PC-3 (cell line): ENCODE measurements around the gene DLGAP1. TPM values are rescaled to one million over a fixed set of nuclear protein-coding genes. Genes with fewer than 3 reads are reported as not detected.

Experiments
- ATAC-seq: fragments of 200-7000 bp; cut with Tn5 transposase; 2 replicates; pipeline ENCODE4 v1.9.1; 2020; ENCODE audit warnings: mild to moderate bottlenecking, moderate library complexity
- BruUV-seq: library from RNA; stranded (reverse); fragments of 400-500 nt; replicated peaks from 2 replicates; lab custom pipeline; 2021; lab: Mats Ljungman, UMichigan
- CTCF ChIA-PET: fragments of 300-600 bp; sonication (Branson Sonifier 250); formaldehyde crosslinking; loops from one replicate; lab custom pipeline; 2022; ENCODE audit warnings: antibody characterized with exemption; lab: Charles Lee
- POLR2A ChIA-PET: fragments of 300-600 bp; sonication (Branson Sonifier 250); formaldehyde crosslinking; loops from one replicate; lab custom pipeline; 2022; ENCODE audit warnings: antibody characterized with exemption; ENCODE audit not compliant: unreplicated experiment; lab: Charles Lee
- DNase-seq: peaks from one replicate; pipeline ENCODE4 v3.0.0-alpha.2; 2015
- H2AFZ ChIP-seq: fragments of 300-600 bp; sonication (generic); 2 replicates; pipeline ENCODE4 v1.6.0; 2016; ENCODE audit warnings: antibody characterized with exemption, low read length
- H3F3A ChIP-seq: fragments of 300-600 bp; sonication (generic); one replicate; pipeline ENCODE4 v1.6.0; 2017; ENCODE audit warnings: antibody characterized with exemption, low read length, control low read depth, mild to moderate bottlenecking; ENCODE audit not compliant: unreplicated experiment
- H3K27ac ChIP-seq: fragments of 300-600 bp; sonication (generic); 2 replicates; pipeline ENCODE4 v1.5.1; 2016; ENCODE audit warnings: mild to moderate bottlenecking, low read length
- H3K27me3 ChIP-seq: fragments of 300-600 bp; sonication (generic); 2 replicates; pipeline ENCODE4 v1.6.1; 2016; ENCODE audit warnings: low read length, mixed read lengths
- H3K36me3 ChIP-seq: fragments of 300-600 bp; sonication (generic); 2 replicates; pipeline ENCODE4 v1.6.1; 2016; ENCODE audit warnings: low read depth, mixed run types, low read length, mixed read lengths
- H3K4me1 ChIP-seq: fragments of 300-600 bp; sonication (generic); 2 replicates; pipeline ENCODE4 v1.5.1; 2016; ENCODE audit warnings: low read length; ENCODE audit not compliant: insufficient read depth
- H3K4me2 ChIP-seq: fragments of 300-600 bp; sonication (generic); 2 replicates; pipeline ENCODE4 v1.6.0; 2016; ENCODE audit warnings: low read length
- H3K4me3 ChIP-seq: fragments of 300-600 bp; sonication (generic); 2 replicates; pipeline ENCODE4 v1.5.1; 2016; ENCODE audit warnings: mild to moderate bottlenecking, low read length, mixed read lengths
- H3K79me2 ChIP-seq: fragments of 300-600 bp; sonication (generic); 2 replicates; pipeline ENCODE4 v1.6.1; 2017; ENCODE audit warnings: low read length, mixed read lengths
- H3K9ac ChIP-seq: fragments of 300-600 bp; sonication (generic); 2 replicates; pipeline ENCODE4 v1.6.0; 2016; ENCODE audit warnings: mild to moderate bottlenecking, low read length
- H3K9me2 ChIP-seq: fragments of 300-600 bp; sonication (generic); replicated peaks from 2 replicates; pipeline ENCODE4 v1.6.1; 2016; ENCODE audit warnings: mixed run types, low read length, mixed read lengths
- H3K9me3 ChIP-seq: fragments of 300-600 bp; sonication (generic); 2 replicates; pipeline ENCODE4 v1.6.1; 2016; ENCODE audit warnings: low read length, mixed read lengths
- H4K20me1 ChIP-seq: fragments of 300-600 bp; sonication (generic); 2 replicates; pipeline ENCODE4 v1.6.1; 2016; ENCODE audit warnings: low read length, mixed read lengths
- CTCF ChIP-seq: fragments of 300-600 bp; sonication (generic); conservative IDR thresholded peaks from 2 replicates; pipeline ENCODE4 v1.5.1; 2017; ENCODE audit warnings: antibody characterized with exemption, low read depth, mild to moderate bottlenecking, low read length
- EZH2 ChIP-seq: fragments of 300-600 bp; sonication (generic); IDR thresholded peaks from one replicate; pipeline ENCODE4 v1.6.1; 2017; ENCODE audit warnings: antibody characterized with exemption, mild to moderate bottlenecking, low read length; ENCODE audit not compliant: unreplicated experiment
- EZH2phosphoT487 ChIP-seq: fragments of 300-600 bp; sonication (generic); IDR thresholded peaks from 2 replicates; pipeline ENCODE4 v1.6.1; 2018; ENCODE audit warnings: mild to moderate bottlenecking, antibody characterized with exemption, low read length, borderline replicate concordance
- intact Hi-C: fragments of 100-400 bp; cut with micrococcal nuclease; formaldehyde crosslinking; loops from 2 replicates; pipeline ENCODE4 v1.9.0; 2023
- total RNA-seq: library from RNA; depleted of rRNA; stranded (reverse); fragments of >200 nt; gene quantifications from 2 replicates; pipeline ENCODE4 v1.2.3, GENCODE V29; 2014

DLGAP1 gene
- total RNA-seq, 1 experiment from 2014 or later = not detected

DNA sequence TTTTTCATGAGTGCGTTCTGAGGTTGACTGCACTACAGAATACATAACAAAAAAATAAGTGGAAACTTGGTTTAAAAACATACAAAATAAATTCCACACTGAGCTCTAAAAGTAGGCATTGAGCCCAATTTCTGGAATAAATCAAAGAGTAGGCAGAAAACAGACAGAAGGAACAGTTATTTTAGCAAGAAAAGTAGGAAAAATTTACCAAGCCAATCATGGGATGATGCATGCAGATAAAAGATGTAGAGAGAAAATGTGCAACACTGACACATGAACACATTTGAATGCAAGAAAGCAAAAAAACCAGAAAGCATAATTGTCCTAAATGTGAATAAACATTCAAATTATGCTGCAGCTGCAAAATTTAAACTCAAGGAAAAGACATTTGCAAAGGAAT is 308.3 kb downstream of the DLGAP1 start:
- Histone ChIP-seq H3K9me2 (no peaks in the 10 kb centered on the region), H3F3A (no peaks in the 10 kb centered on the region), H3K9me3 (peaks cover 8% of the 10 kb centered on the region; the same call in 1 of the 2 replicates), H3K27me3 (no peaks in the 10 kb centered on the region), H4K20me1 (no peaks in the 10 kb centered on the region), H3K4me1 (no peaks in the 10 kb centered on the region), H3K4me2 (no peak overlapping the region), H3K36me3 (no peaks in the 10 kb centered on the region), H3K79me2 (no peaks in the 10 kb centered on the region), H2AFZ (no peak overlapping the region), H3K27ac (no peak overlapping the region), H3K9ac (no peak overlapping the region), H3K4me3 (no peak overlapping the region)
- POLR2A ChIA-PET = no interaction called here
- TF ChIP-seq EZH2 = no peak
- no peak for TF ChIP-seq CTCF
- TF ChIP-seq EZH2phosphoT487 = no peak
- intact Hi-C loops = no loop called here
- BruUV-seq = no TSS peak
- ATAC-seq (no peak), DNase-seq (no peak)
- CTCF ChIA-PET = no interaction called here

GRCh38 chr18:4144201-4144600 is 310.9 kb downstream of the DLGAP1 start:
- CTCF ChIA-PET = no interaction called here
- Histone ChIP-seq H3K4me2 (no peak overlapping the region), H3K4me3 (no peak overlapping the region), H3K27me3 (no peaks in the 10 kb centered on the region), H3K9me2 (no peaks in the 10 kb centered on the region), H3K27ac (no peak overlapping the region), H3K9ac (no peak overlapping the region), H4K20me1 (no peaks in the 10 kb centered on the region), H3K36me3 (no peaks in the 10 kb centered on the region), H3F3A (no peaks in the 10 kb centered on the region), H3K79me2 (no peaks in the 10 kb centered on the region), H2AFZ (no peak overlapping the region), H3K4me1 (no peaks in the 10 kb centered on the region), H3K9me3 (peaks cover 8% of the 10 kb centered on the region; the same call in 1 of the 2 replicates)
- DNase-seq (no peak), ATAC-seq (no peak)
- intact Hi-C loops = no loop called here
- POLR2A ChIA-PET = no interaction called here
- TF ChIP-seq CTCF = no peak
- TF ChIP-seq EZH2phosphoT487 = no peak
- no peak for TF ChIP-seq EZH2
- BruUV-seq = no TSS peak

- no peaks in the 10 kb centered on the region for H3K79me2 ChIP-seq
- no peak overlapping the region for H2AFZ ChIP-seq
- no peak for TF ChIP-seq EZH2phosphoT487
- TF ChIP-seq CTCF = no peak
- TF ChIP-seq EZH2 = no peak
- no peaks in the 10 kb centered on the region for H3K27me3 ChIP-seq
- peaks cover 9% of the 10 kb centered on the region; the same call in 1 of the 2 replicates for H3K9me3 ChIP-seq
- no peak overlapping the region for H3K9ac ChIP-seq
- BruUV-seq = no TSS peak
- intact Hi-C loops = no loop called here
- H3K27ac ChIP-seq = no peak overlapping the region
- ATAC-seq = no peak
- no peaks in the 10 kb centered on the region for H3F3A ChIP-seq
- H4K20me1 ChIP-seq = no peaks in the 10 kb centered on the region
- no peaks in the 10 kb centered on the region for H3K36me3 ChIP-seq
- DNase-seq = no peak
- no peak overlapping the region for H3K4me3 ChIP-seq
- no peak overlapping the region for H3K4me2 ChIP-seq
- POLR2A ChIA-PET = no interaction called here
- H3K9me2 ChIP-seq = no peaks in the 10 kb centered on the region
- H3K4me1 ChIP-seq = no peaks in the 10 kb centered on the region
- CTCF ChIA-PET = no interaction called here
These were observed 311.5 kb downstream of the DLGAP1 start for GRCh38 chr18:4143585-4143984.
